Aorta (tissue), 5 donors: ENCODE results near the gene DNMT3A. TPM values are rescaled to one million over a fixed set of nuclear protein-coding genes. Genes with fewer than 3 reads are reported as not detected.

ENCODE experiments used
- ATAC-seq: fragments of 200-7000 bp; cut with Tn5 transposase; one replicate; pipeline ENCODE4 v1.9.1; 2022; ENCODE audit warnings: moderate library complexity; ENCODE audit not compliant: low FRiP score
- DNase-seq, 2 donors: peaks; one replicate each; pipeline ENCODE4 v3.0.0-alpha.2; 2020
- H3K27ac ChIP-seq, 2 donors: one replicate each; pipeline ENCODE4 v1.5.1; 2013; ENCODE audit warnings: low read length in 2 of 2, mild to moderate bottlenecking in 2 of 2, moderate library complexity in 2 of 2, control low read depth in 1 of 2, inconsistent platforms in 1 of 2, low read depth in 1 of 2
- H3K27me3 ChIP-seq, 2 donors: one replicate each; pipeline ENCODE4 v1.6.1; 2013; ENCODE audit warnings: control low read depth in 1 of 2, low read length in 1 of 2, mild to moderate bottlenecking in 1 of 2, moderate library complexity in 1 of 2; ENCODE audit not compliant: insufficient read depth in 2 of 2, control insufficient read depth in 1 of 2
- H3K36me3 ChIP-seq, 2 donors: one replicate each; pipeline ENCODE4 v1.6.1; 2013; ENCODE audit warnings: control low read depth in 1 of 2, low read length in 1 of 2, mild to moderate bottlenecking in 1 of 2; ENCODE audit not compliant: insufficient read depth in 2 of 2, control insufficient read depth in 1 of 2
- H3K4me1 ChIP-seq, 2 donors: one replicate each; pipeline ENCODE4 v1.6.1; 2013; ENCODE audit warnings: low read length in 2 of 2, control low read depth in 1 of 2, mild to moderate bottlenecking in 1 of 2, moderate library complexity in 1 of 2; ENCODE audit not compliant: insufficient read depth in 2 of 2, control insufficient read depth in 1 of 2
- H3K4me3 ChIP-seq, 2 donors: one replicate each; pipeline ENCODE4 v1.5.1; 2013; ENCODE audit warnings: low read length in 2 of 2, control low read depth in 1 of 2, mild to moderate bottlenecking in 1 of 2
- H3K9me3 ChIP-seq: one replicate; pipeline ENCODE4 v1.6.1; 2013; ENCODE audit warnings: mild to moderate bottlenecking, low read length; ENCODE audit not compliant: control insufficient read depth
- WGBS, 2 donors: extraction: QIAGEN DNeasy Blood & Tissue Kit; methylation state at CpG; one replicate each; pipeline ENCODE4 v1.1.7; 2013; 5-methylcytosine and 5-hydroxymethylcytosine counted together
- intact Hi-C, 2 donors: fragments of 100-400 bp; cut with DNase I; formaldehyde crosslinking; loops; one replicate each; pipeline versions ENCODE4 v1.14.2 to v1.15.0; 2022
- polyA plus RNA-seq, 2 donors: library from polyadenylated mRNA; stranded (reverse); fragments of 200-250 nt; gene quantifications; one replicate each; pipeline ENCODE4 v1.2.3, GENCODE V29; 2013
- total RNA-seq, 2 donors: library from RNA; stranded (reverse); fragmentation: NEBNext Ultra II Directional; extraction: Animal tissue kit (Norgen Biotek cat#: 25700); gene quantifications; one replicate each; pipeline ENCODE4 v1.2.1, GENCODE V29; 2021
- donor health status: healthy with polysubstance abuse.
- donor health status: Bipolar disorder and iron deficiency.
- donor health status: DM: no; HTN: no; CAD: no.
- donor health status: DM: no; HTN: no; CAD: no.
- donor health status: DM: yes; HTN: yes; CAD: no.

The DNMT3A gene
- total and polyA plus RNA-seq, 4 donors: 9.4 to 48.2 (median 22.0) TPM

DNA sequence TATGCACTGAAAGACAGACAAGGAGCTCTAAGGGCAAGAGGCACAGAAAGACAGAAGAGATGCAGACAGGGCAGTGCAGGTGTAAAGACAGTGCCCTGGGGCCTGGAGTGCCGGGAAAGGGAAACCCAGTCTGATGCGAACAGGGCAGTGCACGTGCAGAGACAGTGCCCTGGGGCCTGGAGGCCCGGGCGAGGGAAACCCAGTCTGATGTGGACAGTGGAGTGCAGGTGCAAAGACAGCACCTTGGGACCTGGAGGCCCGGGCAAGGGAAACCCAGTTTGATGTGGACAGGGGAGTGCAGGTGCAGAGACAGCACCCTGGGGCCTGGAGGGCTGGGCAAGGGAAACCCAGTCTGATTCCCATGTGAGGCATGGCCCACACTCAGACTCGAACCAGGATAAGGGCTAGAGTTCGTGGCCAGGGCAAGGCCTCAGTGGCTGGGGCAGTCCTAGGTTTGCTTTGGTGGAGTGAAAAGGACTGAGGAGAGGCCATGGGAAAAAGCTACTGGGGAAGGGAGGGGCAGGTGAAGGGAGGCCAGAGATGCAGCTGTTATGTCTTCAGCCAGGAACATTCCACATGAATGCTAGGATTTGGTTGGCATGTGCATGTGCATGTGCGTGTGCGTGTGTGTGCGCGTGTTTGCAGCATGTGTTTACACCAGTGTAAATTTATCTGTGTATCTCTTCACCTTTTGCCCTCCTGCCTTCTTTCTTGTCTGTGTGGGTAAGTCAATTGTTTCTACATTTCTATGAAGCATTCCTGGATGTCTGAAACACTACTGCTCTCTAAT lies 39.1 kb upstream of the DNMT3A start:
- Histone ChIP-seq H3K27me3 (no peaks in the 10 kb centered on the region), H3K4me3 (no peak overlapping the region), H3K4me1 (no peaks in the 10 kb centered on the region), H3K27ac (no peak overlapping the region), H3K9me3 (no peaks in the 10 kb centered on the region), H3K36me3 (no peaks in the 10 kb centered on the region)
- 90 to 91% methylated on average over 12 of the region's 12 CpGs for WGBS, 2 donors
- intact Hi-C loops: no loop called here
- ATAC-seq (no peak), DNase-seq (peak in 1 of 2 donors; percentile 27)

DNA sequence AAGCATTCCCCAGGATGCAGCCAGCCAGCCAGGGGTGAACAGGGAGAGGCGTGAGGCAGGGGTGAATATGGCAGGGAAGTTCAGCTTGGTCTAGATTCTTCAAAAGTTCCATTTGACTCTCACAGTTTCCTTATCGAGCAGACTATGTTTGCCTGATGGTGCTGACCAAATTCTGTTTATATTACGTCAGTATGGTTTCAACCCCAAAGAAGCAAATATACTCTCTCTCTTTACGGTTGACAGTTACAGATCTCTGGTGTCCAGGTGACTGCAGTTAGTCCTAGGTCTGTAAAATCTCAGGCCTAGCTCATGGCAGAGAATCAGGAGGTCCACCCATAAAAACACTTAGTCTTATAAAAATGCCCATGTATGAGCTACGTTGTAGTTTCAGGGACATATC lies 38.3 kb upstream of the DNMT3A start:
- H3K4me1 ChIP-seq: no peaks in the 10 kb centered on the region
- ATAC-seq (no peak), DNase-seq (peak in 1 of 2 donors; percentile 10)
- H3K36me3 ChIP-seq: no peaks in the 10 kb centered on the region
- H3K9me3 ChIP-seq: no peaks in the 10 kb centered on the region
- H3K4me3 ChIP-seq: no peak overlapping the region
- no peaks in the 10 kb centered on the region for H3K27me3 ChIP-seq
- 95 to 98% methylated on average over 5 of the region's 5 CpGs for whole genome bisulfite sequencing, 2 donors
- intact Hi-C loops: no loop called here
- H3K27ac ChIP-seq: no peak overlapping the region

DNA sequence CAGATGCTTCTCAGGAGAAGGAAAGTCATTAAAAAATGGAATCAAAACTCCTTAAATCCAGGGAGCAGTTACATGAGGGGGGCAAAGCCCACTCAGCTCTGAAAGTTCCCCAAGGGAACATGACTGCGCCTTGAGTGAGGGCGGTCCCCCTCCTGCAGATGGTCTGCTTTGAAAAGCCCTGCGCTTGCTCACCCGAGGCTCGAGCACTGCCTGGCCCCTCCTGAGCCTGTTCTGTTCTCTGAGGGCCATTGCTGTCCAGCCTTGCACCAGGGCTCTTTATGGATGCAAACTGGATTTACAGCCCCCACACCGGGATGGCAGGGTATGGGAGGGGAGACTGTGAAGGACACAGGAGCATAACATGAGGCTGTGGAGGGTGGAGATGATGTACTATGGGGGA lies 37.8 kb upstream of the DNMT3A start:
- Histone ChIP-seq H3K27me3 (no peaks in the 10 kb centered on the region), H3K27ac (no peak overlapping the region), H3K9me3 (no peaks in the 10 kb centered on the region), H3K4me3 (no peak overlapping the region), H3K4me1 (no peaks in the 10 kb centered on the region), H3K36me3 (no peaks in the 10 kb centered on the region)
- 94 to 96% methylated on average over 6 of the region's 6 CpGs for WGBS, 2 donors
- ATAC-seq: no peak
- intact Hi-C loops: loop anchor here in 1 of 2 donors (5.0 to 10.0 kb wide), 2 partner anchors 102 to 145 kb away; no protein-coding TSS in a partner anchor
- peak; percentile 6 to 62 for DNase-seq

- DNase-seq: peak; percentile 58 to 62
- Histone ChIP-seq H3K27me3 (no peaks in the 10 kb centered on the region), H3K4me1 (no peaks in the 10 kb centered on the region), H3K27ac (no peak overlapping the region), H3K36me3 (no peaks in the 10 kb centered on the region), H3K4me3 (no peak overlapping the region), H3K9me3 (no peaks in the 10 kb centered on the region)
- intact Hi-C loops: loop anchor here in 1 of 2 donors (5.0 to 10.0 kb wide), 2 partner anchors 102 to 146 kb away; no protein-coding TSS in a partner anchor
- 80 to 91% methylated on average over 10 of the region's 10 CpGs for WGBS, 2 donors
- ATAC-seq: no peak
Measured at GRCh38 chr2:25378731-25379490, 37.2 kb upstream of the DNMT3A start.

DNA sequence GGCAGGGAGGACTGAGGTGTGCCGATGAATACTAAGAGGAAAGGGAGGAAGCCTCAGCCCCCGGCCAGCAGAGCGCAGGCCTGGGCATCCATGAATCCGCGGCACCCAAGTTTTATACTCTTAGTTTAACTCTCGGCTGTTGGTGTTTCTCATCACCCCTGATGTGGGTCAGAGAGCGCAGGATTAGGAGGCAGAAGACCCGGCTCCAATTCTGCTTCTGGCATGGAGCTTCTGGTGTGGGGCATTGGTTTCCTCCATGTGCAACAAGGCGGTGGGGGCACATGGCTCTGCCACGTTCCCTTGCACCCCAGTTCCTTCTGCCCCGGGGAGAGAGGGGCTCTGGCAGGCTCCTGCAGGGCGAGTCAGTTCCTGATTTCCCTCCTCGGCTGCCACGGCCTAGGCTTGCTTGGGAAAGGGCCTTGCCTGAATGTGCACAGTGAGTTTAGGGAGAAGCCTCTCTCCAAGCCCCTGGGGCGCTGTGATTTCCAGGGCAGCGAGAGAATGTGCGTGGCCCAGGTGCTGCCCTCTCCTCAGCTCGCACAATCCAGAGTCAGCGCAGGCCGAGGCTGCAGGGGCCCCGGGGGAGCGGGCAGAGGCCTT lies 36.2 kb upstream of the DNMT3A start:
- Histone ChIP-seq H3K4me1 (no peaks in the 10 kb centered on the region), H3K4me3 (no peak overlapping the region), H3K9me3 (no peaks in the 10 kb centered on the region), H3K36me3 (no peaks in the 10 kb centered on the region), H3K27ac (no peak overlapping the region), H3K27me3 (no peaks in the 10 kb centered on the region)
- DNase-seq: peak; percentile 47 to 61
- ATAC-seq: no peak
- intact Hi-C loops: loop anchor here in 1 of 2 donors (2.0 to 10.0 kb wide), 3 partner anchors 35 to 147 kb away; no protein-coding TSS in a partner anchor
- WGBS, 2 donors: 95 to 97% methylated on average over 22 of the region's 22 CpGs

- WGBS, 2 donors: 19 to 20% methylated on average over 52 of the region's 52 CpGs
- no peaks in the 10 kb centered on the region for H3K36me3 ChIP-seq
- peak; percentile 93 to 94 for DNase-seq
- no peak overlapping the region for H3K27ac ChIP-seq
- intact Hi-C loops: loop anchor here (1.0 to 10.0 kb wide), 4 partner anchors 15 to 148 kb away; no protein-coding TSS in a partner anchor
- ATAC-seq: peak; percentile 93
- no peaks in the 10 kb centered on the region for H3K9me3 ChIP-seq
- no peak overlapping the region for H3K4me3 ChIP-seq
- no peaks in the 10 kb centered on the region for H3K27me3 ChIP-seq
- no peaks in the 10 kb centered on the region for H3K4me1 ChIP-seq
Measured at GRCh38 chr2:25376750-25377621, 35.3 kb upstream of the DNMT3A start.

GRCh38 chr2:25375989-25376545 lies 34.3 kb upstream of the DNMT3A start:
- WGBS, 2 donors: 75 to 77% methylated on average over 16 of the region's 16 CpGs
- H3K4me1 ChIP-seq: no peaks in the 10 kb centered on the region
- H3K27me3 ChIP-seq: no peaks in the 10 kb centered on the region
- ATAC-seq (no peak), DNase-seq (peak; percentile 28 to 61)
- no peak overlapping the region for H3K4me3 ChIP-seq
- H3K36me3 ChIP-seq: no peaks in the 10 kb centered on the region
- intact Hi-C loops: loop anchor here (1.0 to 10.0 kb wide), 4 partner anchors 14 to 149 kb away; no protein-coding TSS in a partner anchor
- H3K27ac ChIP-seq: no peak overlapping the region
- no peaks in the 10 kb centered on the region for H3K9me3 ChIP-seq
